Caco-2 (cell line): ENCODE data around the gene KHSRP. TPM values are rescaled to one million over a fixed set of nuclear protein-coding genes. Genes with fewer than 3 reads are reported as not detected.

Experiments used
- BruUV-seq: library from RNA; stranded (reverse); fragments of 400-500 nt; replicated peaks from 2 replicates; lab custom pipeline; 2021; lab: Mats Ljungman, UMichigan
- CTCF ChIA-PET: fragments of 300-600 bp; sonication (Branson Sonifier 250); formaldehyde crosslinking; loops from one replicate; lab custom pipeline; 2022; ENCODE audit warnings: antibody characterized with exemption; lab: Charles Lee
- POLR2A ChIA-PET: fragments of 300-600 bp; sonication (Branson Sonifier 250); formaldehyde crosslinking; loops from one replicate; lab custom pipeline; 2022; ENCODE audit warnings: antibody characterized with exemption; lab: Charles Lee
- DNase-seq, 2 experiments: peaks; one replicate each; pipeline versions ENCODE4 v3.0.0 to v3.0.0-alpha.2; 2020 to 2022
- H3K27me3 ChIP-seq: replicated peaks from 2 replicates; pipeline ENCODE4 v1.6.0; 2011; ENCODE audit warnings: low read length; ENCODE audit not compliant: control insufficient read depth, insufficient read depth
- H3K36me3 ChIP-seq: 2 replicates; pipeline ENCODE4 v1.5.1; 2011; ENCODE audit warnings: low read length; ENCODE audit not compliant: control insufficient read depth, insufficient read depth
- H3K4me1 ChIP-seq: fragments of 250-450 bp; sonication (Bioruptor Pico); 2 replicates; pipeline ENCODE4 v1.5.1; 2020; ENCODE audit warnings: mild to moderate bottlenecking
- H3K4me3 ChIP-seq: 2 replicates; pipeline ENCODE4 v1.5.1; 2011; ENCODE audit warnings: low read depth, mild to moderate bottlenecking, control low read depth, low read length
- H3K9me3 ChIP-seq: fragments of 250-450 bp; sonication (Bioruptor Pico); 2 replicates; pipeline ENCODE4 v1.5.1; 2020; ENCODE audit warnings: mild to moderate bottlenecking, moderate library complexity
- H3K27ac Mint-ChIP-seq: one replicate; pipeline ENCODE4 v1.8.0; 2022; ENCODE audit warnings: mixed read lengths; ENCODE audit not compliant: unreplicated experiment
- H3K27me3 Mint-ChIP-seq: one replicate; pipeline ENCODE4 v1.8.0; 2022; ENCODE audit warnings: mixed read lengths; ENCODE audit not compliant: insufficient read depth, unreplicated experiment
- H3K36me3 Mint-ChIP-seq: one replicate; pipeline ENCODE4 v1.8.0; 2022; ENCODE audit warnings: mild to moderate bottlenecking, mixed read lengths; ENCODE audit not compliant: insufficient read depth, unreplicated experiment
- H3K4me1 Mint-ChIP-seq: one replicate; pipeline ENCODE4 v1.8.0; 2022; ENCODE audit warnings: low read depth, mixed read lengths; ENCODE audit not compliant: unreplicated experiment
- H3K4me3 Mint-ChIP-seq: one replicate; pipeline ENCODE4 v1.8.0; 2022; ENCODE audit warnings: mild to moderate bottlenecking, moderate library complexity, mixed read lengths; ENCODE audit not compliant: unreplicated experiment
- H3K9me3 Mint-ChIP-seq: one replicate; pipeline ENCODE4 v1.8.0; 2022; ENCODE audit warnings: mixed read lengths; ENCODE audit not compliant: unreplicated experiment
- CTCF ChIP-seq, 2 experiments: fragments of 200-600 bp in 1 of 2; IDR thresholded peaks; 1 replicate in 1 of 2; 2 replicates in 1 of 2; pipeline versions ENCODE4 v1.5.1 to v1.8.0; 2011 to 2022; ENCODE audit warnings: antibody characterized with exemption in 1 of 2, control low read depth in 1 of 2, inconsistent platforms in 1 of 2, low read depth in 1 of 2, low read length in 1 of 2, mild to moderate bottlenecking in 1 of 2, moderate library complexity in 1 of 2; ENCODE audit not compliant: insufficient read depth in 1 of 2, severe bottlenecking in 1 of 2, unreplicated experiment in 1 of 2
- intact Hi-C: fragments of 100-400 bp; cut with micrococcal nuclease; formaldehyde crosslinking; loops from one replicate; pipeline ENCODE4 v1.10.0; 2022; ENCODE audit not compliant: unreplicated experiment
- total RNA-seq: library from RNA; stranded (reverse); gene quantifications from 2 replicates; pipeline ENCODE4 v1.2.3, GENCODE V29; 2022

Gene KHSRP
- total RNA-seq, 1 experiment from 2014 or later, result 610 TPM

- no peaks in the 10 kb centered on the region for H3K27me3 ChIP-seq
- intact Hi-C loops, result loop anchor here (2.0 kb wide), 1 partner anchor 40 kb away; the partner anchor contains the start of gene KHSRP
- no TSS peak for BruUV-seq
- Mint-ChIP-seq H3K9me3 (no peaks in the 10 kb centered on the region), H3K4me3 (peak overlapping the region; percentile 98), H3K4me1 (peaks cover 13% of the 10 kb centered on the region), H3K27me3 (no peaks in the 10 kb centered on the region), H3K27ac (peak overlapping the region; percentile 95), H3K36me3 (peaks cover 56% of the 10 kb centered on the region)
- ChIA-PET CTCF (interaction anchor here (1.5 kb wide), 1 partner anchor 11 kb away, joined by 3 read pairs; no protein-coding TSS in a partner anchor), POLR2A (interaction anchor here (1.2 kb wide), 1 partner anchor 11 kb away, joined by 4 read pairs; no protein-coding TSS in a partner anchor)
- H3K4me3 ChIP-seq, result peak overlapping the region; percentile 92
- no peaks in the 10 kb centered on the region for H3K9me3 ChIP-seq
- DNase-seq, result no peak
- no peaks in the 10 kb centered on the region for H3K4me1 ChIP-seq
- H3K36me3 ChIP-seq, result peaks cover 4% of the 10 kb centered on the region
- no peak for TF ChIP-seq CTCF (IDR thresholded peaks at IDR 0.05; ENCODE audit: insufficient read depth in 1 of 2, low read depth in 1 of 2, low read length in 1 of 2, severe bottlenecking in 1 of 2, unreplicated experiment in 1 of 2)
Observed at GRCh38 chr19:6465006-6465405, 40.4 kb upstream of the KHSRP start.

- peaks cover 13% of the 10 kb centered on the region for H3K4me1 Mint-ChIP-seq
- Histone ChIP-seq H3K27me3 (no peaks in the 10 kb centered on the region), H3K9me3 (no peaks in the 10 kb centered on the region), H3K4me1 (no peaks in the 10 kb centered on the region), H3K36me3 (peaks cover 4% of the 10 kb centered on the region), H3K4me3 (peak within 1 kb of the TSS; percentile 92)
- no peak for TF ChIP-seq CTCF (IDR thresholded peaks at IDR 0.05; ENCODE audit: insufficient read depth in 1 of 2, low read depth in 1 of 2, low read length in 1 of 2, severe bottlenecking in 1 of 2, unreplicated experiment in 1 of 2)
- intact Hi-C loops, result loop anchor here (1.0 to 2.0 kb wide), 2 partner anchors 12 to 39 kb away; partner anchors contain the start of gene KHSRP
- H3K27me3 Mint-ChIP-seq, result no peaks in the 10 kb centered on the region
- ChIA-PET CTCF (interaction anchor here (1.5 kb wide), 1 partner anchor 12 kb away, joined by 3 read pairs; no protein-coding TSS in a partner anchor), POLR2A (interaction anchor here (0.6 to 2.3 kb wide), 2 partner anchors 9 to 12 kb away, joined by 9 to 11 read pairs; no protein-coding TSS in a partner anchor)
- peaks cover 53% of the 10 kb centered on the region for H3K36me3 Mint-ChIP-seq
- H3K9me3 Mint-ChIP-seq, result no peaks in the 10 kb centered on the region
- H3K4me3 Mint-ChIP-seq, result peak within 1 kb of the TSS; percentile 98
- DNase-seq, result peak; percentile 96
- H3K27ac Mint-ChIP-seq, result peak within 1 kb of the TSS; percentile 95
- TSS peak; percentile 2 for BruUV-seq
Observed at GRCh38 chr19:6464070-6464873, 39.7 kb upstream of the KHSRP start, which contains the start of gene CRB3. Gene CRB3, plus strand, starts transcription at chr19:6464271. Its CDS starts 431 bp downstream, at chr19:6464702.
